Naive thymus-derived CD8-positive, alpha-beta T cell (primary cell): ENCODE results near the gene SUMO3. TPM values are rescaled to one million over a fixed set of nuclear protein-coding genes. Genes with fewer than 3 reads are reported as not detected.

Source experiments
- ATAC-seq, 2 donors: fragments of 150-1000 bp; cut with Tn5 transposase in 1 of 2; sonication (Bioruptor Pico), chemical (Tn5 transposase) in 1 of 2; 1 replicate in 1 of 2; 2 replicates in 1 of 2; pipeline ENCODE4 v1.10.0; 2021; ENCODE audit warnings: mild to moderate bottlenecking in 2 of 2, moderate library complexity in 2 of 2
- POLR2A ChIA-PET: fragments of 350-600 bp; sonication (Branson Sonifier 250); formaldehyde crosslinking; loops from one replicate; lab custom pipeline; 2021; ENCODE audit warnings: antibody characterized with exemption; lab: Charles Lee
- DNase-seq, 10 donors: peaks; one replicate each; pipeline versions ENCODE4 v3.0.0 to v3.0.0-alpha.2; 2020 to 2022
- H3K27ac Mint-ChIP-seq, 10 donors: one replicate each; pipeline ENCODE4 v1.8.0; 2020 to 2022; ENCODE audit warnings: mild to moderate bottlenecking in 10 of 10, mixed read lengths in 10 of 10, moderate library complexity in 4 of 10, inconsistent platforms in 1 of 10
- H3K27me3 Mint-ChIP-seq, 5 donors: one replicate each; pipeline ENCODE4 v1.8.0; 2021 to 2022; ENCODE audit warnings: mixed read lengths in 5 of 5
- H3K36me3 Mint-ChIP-seq, 3 donors: one replicate each; pipeline ENCODE4 v1.8.0; 2020 to 2022; ENCODE audit warnings: mixed read lengths in 3 of 3, mild to moderate bottlenecking in 2 of 3, inconsistent platforms in 1 of 3
- H3K4me1 Mint-ChIP-seq, 4 donors: one replicate each; pipeline ENCODE4 v1.8.0; 2021 to 2022; ENCODE audit warnings: mixed read lengths in 4 of 4
- H3K4me3 Mint-ChIP-seq, 10 donors: one replicate each; pipeline ENCODE4 v1.8.0; 2020 to 2022; ENCODE audit warnings: mild to moderate bottlenecking in 10 of 10, mixed read lengths in 10 of 10, moderate library complexity in 6 of 10, inconsistent platforms in 1 of 10
- H3K9me3 Mint-ChIP-seq, 9 donors: one replicate each; pipeline ENCODE4 v1.8.0; 2020 to 2022; ENCODE audit warnings: mixed read lengths in 9 of 9, mild to moderate bottlenecking in 3 of 9, inconsistent platforms in 1 of 9, moderate library complexity in 1 of 9
- polyA plus RNA-seq, 3 donors: library from polyadenylated mRNA; unstranded; fragments of 300-500 nt; fragmentation: Illumina TruSeq; gene quantifications; one replicate each; pipeline ENCODE4 v1.2.3, GENCODE V29; 2021
- total RNA-seq, 8 experiments: library from RNA in 2 of 8; stranded (reverse) in 2 of 8; gene quantifications; one replicate each; pipeline ENCODE4 v1.2.3 and lab custom pipeline; 2021 to 2026

The SUMO3 gene
- total and polyA plus RNA-seq, 5 experiments from 2014 or later = 50.2 to 94.1 (median 82.8) TPM

DNA sequence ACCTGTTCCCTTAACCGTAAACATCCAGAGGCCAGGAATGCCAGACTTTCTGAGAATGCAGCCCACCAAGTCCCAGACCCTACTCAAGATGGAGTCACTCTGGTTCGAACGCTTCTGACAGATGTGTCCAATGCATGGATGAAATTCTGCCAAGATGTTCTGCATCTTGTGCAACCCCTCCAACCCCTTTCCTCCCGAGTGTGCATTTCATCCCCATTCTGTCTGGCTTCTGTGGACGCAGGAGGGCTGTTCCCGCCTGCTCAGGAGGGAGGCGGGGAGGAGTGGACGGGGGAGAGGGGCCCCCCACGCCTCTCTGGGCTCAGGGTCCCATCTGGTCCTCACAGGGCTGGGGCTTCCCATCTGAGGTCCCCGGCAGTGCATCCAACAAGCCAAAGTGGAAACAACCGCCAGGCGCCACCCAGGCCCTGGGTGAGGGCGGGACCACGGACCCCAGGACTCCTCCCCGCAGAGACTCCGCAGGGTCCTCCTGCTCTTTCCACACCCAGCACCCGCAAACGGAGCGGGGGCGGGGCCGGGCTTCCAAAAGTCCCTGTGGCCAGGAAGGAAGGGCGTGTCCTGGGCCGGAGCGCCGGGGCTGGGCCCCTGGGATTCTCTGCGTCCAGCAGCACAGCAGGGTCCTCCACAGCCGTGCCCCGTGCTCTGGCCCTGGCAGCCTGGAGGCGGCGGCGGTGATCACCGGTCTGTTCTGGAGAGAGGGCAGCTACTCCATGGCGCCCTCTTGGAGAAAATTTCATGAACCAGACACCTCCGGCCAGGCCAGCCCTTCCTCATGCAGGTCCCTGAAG is 27.8 kb upstream of the SUMO3 start:
- H3K36me3 Mint-ChIP-seq = peaks cover 0 to 18% (median 0%) of the 10 kb centered on the region in 3 donors
- H3K27me3 Mint-ChIP-seq = peaks cover 0 to 5% (median 0%) of the 10 kb centered on the region in 5 donors
- H3K27ac Mint-ChIP-seq = peak overlapping the region in 8 of 10 donors; percentile 46 to 91 (median 69)
- peak overlapping the region; percentile 70 to 85 (median 73) for H3K4me3 Mint-ChIP-seq
- peak; percentile 76 to 85 for ATAC-seq
- POLR2A ChIA-PET = interaction anchor here (1.0 to 1.2 kb wide), 3 partner anchors 28 to 87 kb away, joined by 3 to 7 read pairs (median 5); partner anchors contain the start of gene PTTG1IP
- no peaks in the 10 kb centered on the region for H3K9me3 Mint-ChIP-seq
- DNase-seq = peak; percentile 19 to 70 (median 36)
- peaks cover 6 to 18% (median 12%) of the 10 kb centered on the region in 4 donors for H3K4me1 Mint-ChIP-seq

GRCh38 chr21:44844256-44844655 is 26.4 kb upstream of the SUMO3 start:
- peaks cover 0 to 5% (median 2%) of the 10 kb centered on the region in 5 donors for H3K27me3 Mint-ChIP-seq
- no peak for ATAC-seq
- H3K4me3 Mint-ChIP-seq = peak overlapping the region in 6 of 10 donors; percentile 15 to 70 (median 44)
- no peak overlapping the region for H3K27ac Mint-ChIP-seq
- H3K36me3 Mint-ChIP-seq = peaks cover 0 to 5% (median 0%) of the 10 kb centered on the region in 3 donors
- H3K4me1 Mint-ChIP-seq = peaks cover 6 to 18% (median 12%) of the 10 kb centered on the region in 4 donors
- no peak for DNase-seq
- POLR2A ChIA-PET = no interaction called here
- H3K9me3 Mint-ChIP-seq = no peaks in the 10 kb centered on the region

DNA sequence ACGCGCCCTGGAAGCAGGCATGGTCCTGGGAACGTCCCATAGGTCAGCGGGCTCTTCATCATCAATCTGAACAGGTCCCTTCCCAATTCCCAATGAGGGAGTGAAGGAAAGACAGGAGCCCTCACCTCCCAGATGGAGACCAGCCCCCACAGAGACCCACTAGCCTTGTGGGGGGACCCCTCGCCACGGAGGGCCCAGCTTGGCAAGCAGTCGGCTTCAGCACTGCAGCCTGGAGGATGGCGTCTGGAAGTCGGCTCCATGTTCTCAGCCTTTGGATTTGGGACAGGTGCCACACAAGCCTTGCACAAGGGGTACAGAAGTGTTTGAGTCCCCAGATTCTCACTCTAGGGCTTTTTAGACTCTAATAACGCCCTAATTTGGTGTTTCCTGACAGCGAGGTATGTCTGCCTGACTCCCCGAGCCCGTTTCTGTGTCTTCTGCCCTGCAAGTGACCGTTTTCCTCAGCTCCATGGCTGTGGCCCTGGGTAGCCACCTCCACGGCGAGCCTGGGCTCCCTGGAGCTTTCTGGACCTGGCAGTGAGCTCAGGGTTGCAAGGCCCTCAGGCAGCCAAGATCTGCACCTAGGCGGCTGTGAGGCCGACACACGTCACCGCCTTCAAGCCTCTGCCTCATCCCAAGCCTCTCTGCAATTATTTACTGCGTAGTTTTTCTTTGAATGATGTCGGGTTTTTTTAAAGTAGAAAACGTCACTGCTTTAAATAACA is 25.0 kb upstream of the SUMO3 start:
- H3K9me3 Mint-ChIP-seq = no peaks in the 10 kb centered on the region
- no peaks in the 10 kb centered on the region for H3K36me3 Mint-ChIP-seq
- peak overlapping the region in 1 of 10 donors; percentile 25 for H3K4me3 Mint-ChIP-seq
- no peak overlapping the region for H3K27ac Mint-ChIP-seq
- POLR2A ChIA-PET = no interaction called here
- H3K27me3 Mint-ChIP-seq = peaks cover 0 to 5% (median 2%) of the 10 kb centered on the region in 5 donors
- no peak for DNase-seq
- H3K4me1 Mint-ChIP-seq = peaks cover 6 to 18% (median 12%) of the 10 kb centered on the region in 4 donors
- no peak for ATAC-seq

- no peak overlapping the region for H3K4me3 Mint-ChIP-seq
- H3K36me3 Mint-ChIP-seq = no peaks in the 10 kb centered on the region
- H3K9me3 Mint-ChIP-seq = no peaks in the 10 kb centered on the region
- H3K27ac Mint-ChIP-seq = no peak overlapping the region
- no peak for ATAC-seq
- peaks cover 6 to 18% (median 12%) of the 10 kb centered on the region in 4 donors for H3K4me1 Mint-ChIP-seq
- peaks cover 0 to 5% (median 2%) of the 10 kb centered on the region in 5 donors for H3K27me3 Mint-ChIP-seq
- DNase-seq = no peak
- POLR2A ChIA-PET = no interaction called here
Observed at GRCh38 chr21:44842087-44842486, 24.2 kb upstream of the SUMO3 start.

DNA sequence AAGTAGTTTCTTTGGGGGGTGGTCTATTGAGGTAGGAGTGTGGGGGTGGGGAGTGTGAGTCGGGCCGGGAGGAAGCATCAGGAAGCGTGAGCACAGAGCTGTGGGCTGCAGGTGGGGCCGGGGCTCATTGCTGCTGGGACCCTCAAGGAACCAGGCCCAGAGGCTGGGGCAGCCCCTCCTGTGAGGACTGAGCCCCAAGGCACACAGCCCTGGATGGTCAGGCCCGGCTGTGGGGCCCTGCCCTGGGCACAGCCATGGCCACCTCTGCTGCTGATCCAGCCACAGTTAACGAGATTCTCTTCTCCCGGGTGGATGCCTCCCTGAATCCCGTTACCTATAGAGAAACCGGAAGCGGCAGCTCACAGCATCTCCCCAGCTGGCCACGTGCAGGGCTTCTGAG is 22.9 kb upstream of the SUMO3 start:
- peaks cover 0 to 8% (median 3%) of the 10 kb centered on the region in 4 donors for H3K4me1 Mint-ChIP-seq
- H3K4me3 Mint-ChIP-seq = no peak overlapping the region
- no peak for DNase-seq
- peaks cover 0 to 5% (median 2%) of the 10 kb centered on the region in 5 donors for H3K27me3 Mint-ChIP-seq
- ATAC-seq = no peak
- POLR2A ChIA-PET = interaction anchor here (0.8 kb wide), 1 partner anchor 16 kb away, joined by 3 read pairs; no protein-coding TSS in a partner anchor
- no peak overlapping the region for H3K27ac Mint-ChIP-seq
- no peaks in the 10 kb centered on the region for H3K36me3 Mint-ChIP-seq
- no peaks in the 10 kb centered on the region for H3K9me3 Mint-ChIP-seq

DNA sequence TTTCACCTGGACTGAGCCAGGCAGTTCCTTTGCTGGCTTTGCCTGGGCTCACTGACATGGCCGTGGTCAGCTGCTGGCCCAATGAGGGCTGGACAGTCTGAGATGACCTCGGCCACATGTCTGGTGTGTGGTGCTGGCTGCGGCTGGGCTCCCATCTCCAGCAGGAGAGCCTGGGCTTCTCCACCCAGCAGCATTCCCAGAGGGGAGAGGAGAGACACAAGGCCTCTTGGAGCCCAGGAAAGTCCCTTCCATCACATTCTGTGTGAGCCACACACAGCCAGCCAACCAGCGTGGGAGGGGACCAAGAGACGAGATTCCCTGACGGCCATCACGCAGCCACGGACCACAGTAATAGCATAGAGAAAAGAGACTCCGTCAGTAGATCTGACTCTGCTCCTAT is 21.1 kb upstream of the SUMO3 start:
- ATAC-seq (no peak), DNase-seq (no peak)
- Mint-ChIP-seq H3K4me3 (no peak overlapping the region), H3K27ac (peak overlapping the region in 1 of 10 donors; percentile 5), H3K27me3 (peaks cover 0 to 5% (median 0%) of the 10 kb centered on the region in 5 donors), H3K9me3 (no peaks in the 10 kb centered on the region), H3K36me3 (no peaks in the 10 kb centered on the region), H3K4me1 (no peaks in the 10 kb centered on the region)
- POLR2A ChIA-PET = no interaction called here

- ATAC-seq (no peak), DNase-seq (no peak)
- Mint-ChIP-seq H3K36me3 (no peaks in the 10 kb centered on the region), H3K9me3 (no peaks in the 10 kb centered on the region), H3K27ac (no peak overlapping the region), H3K27me3 (peaks cover 0 to 5% (median 0%) of the 10 kb centered on the region in 5 donors), H3K4me1 (no peaks in the 10 kb centered on the region), H3K4me3 (no peak overlapping the region)
- POLR2A ChIA-PET = no interaction called here
Observed at GRCh38 chr21:44838039-44838895, 20.4 kb upstream of the SUMO3 start.

GRCh38 chr21:44837537-44837936 is 19.7 kb upstream of the SUMO3 start:
- no peaks in the 10 kb centered on the region for H3K36me3 Mint-ChIP-seq
- ATAC-seq = no peak
- H3K27me3 Mint-ChIP-seq = peaks cover 0 to 5% (median 0%) of the 10 kb centered on the region in 5 donors

DNA sequence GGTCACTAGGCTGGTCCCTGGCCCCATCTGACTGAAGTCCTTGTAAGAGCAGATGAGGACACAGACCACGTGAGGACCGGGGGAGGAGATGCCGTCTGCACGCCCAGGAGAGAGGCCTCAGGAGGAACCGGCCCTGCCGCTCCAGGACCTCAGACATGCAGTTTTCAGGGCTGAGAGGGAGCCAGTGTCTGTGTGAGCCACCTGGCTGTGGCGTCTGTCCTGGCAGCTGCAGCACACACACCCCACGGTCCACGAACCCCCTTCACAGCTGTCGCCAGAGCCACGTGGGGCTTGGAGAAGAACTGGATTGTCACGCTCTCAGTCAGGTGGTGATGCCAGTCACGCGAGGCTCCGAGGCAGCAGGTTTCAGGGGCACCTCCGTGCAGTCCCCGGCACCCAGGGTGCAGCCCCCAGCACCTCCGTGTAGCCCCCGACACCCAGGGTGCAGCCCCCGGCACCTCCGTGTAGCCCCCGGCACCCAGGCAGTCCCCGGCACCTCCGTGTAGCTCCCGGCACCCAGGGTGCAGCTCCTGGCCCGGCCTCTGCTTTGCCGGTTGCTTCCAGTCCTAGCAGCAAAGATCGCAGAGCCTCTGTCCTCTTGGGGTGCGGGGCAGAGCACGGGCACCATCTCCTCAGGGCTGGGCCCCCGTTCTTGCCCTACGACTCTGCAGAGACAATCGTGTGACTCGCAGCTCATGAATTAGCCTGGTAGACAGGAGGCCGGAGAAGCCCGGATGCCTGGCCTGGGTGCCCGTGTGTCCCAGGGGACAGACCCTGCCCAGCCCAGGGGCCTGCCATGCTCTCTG is 19.0 kb upstream of the SUMO3 start:
- no peak for ATAC-seq

More at GRCh38 chr21:44837537-44837936, 19.7 kb upstream of the SUMO3 start:
- Mint-ChIP-seq H3K4me3 (no peak overlapping the region), H3K4me1 (no peaks in the 10 kb centered on the region), H3K27ac (no peak overlapping the region), H3K9me3 (no peaks in the 10 kb centered on the region)
- DNase-seq = no peak
- POLR2A ChIA-PET = no interaction called here

DNA sequence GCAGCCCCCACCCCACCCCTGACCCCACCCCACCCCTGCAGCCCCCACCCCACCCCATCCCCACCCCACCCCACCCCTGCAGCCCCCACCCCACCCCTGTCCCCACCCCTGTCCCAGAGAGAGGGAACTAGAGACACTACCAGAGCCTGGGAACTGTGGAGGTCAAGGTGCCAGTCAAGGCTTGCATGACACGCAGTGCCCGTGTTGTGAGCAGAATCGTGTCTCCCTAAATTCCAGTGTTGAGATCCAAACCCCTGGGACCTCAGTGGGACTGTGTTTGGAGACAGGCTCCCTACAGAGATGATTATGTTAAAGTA is 18.4 kb upstream of the SUMO3 start:
- H3K9me3 Mint-ChIP-seq = no peaks in the 10 kb centered on the region
- POLR2A ChIA-PET = no interaction called here
- ATAC-seq (no peak), DNase-seq (no peak)
- H3K36me3 Mint-ChIP-seq = no peaks in the 10 kb centered on the region
- no peak overlapping the region for H3K27ac Mint-ChIP-seq
- H3K4me1 Mint-ChIP-seq = peaks cover 2 to 4% (median 2%) of the 10 kb centered on the region in 4 donors
- peaks cover 0 to 2% (median 0%) of the 10 kb centered on the region in 5 donors for H3K27me3 Mint-ChIP-seq
- H3K4me3 Mint-ChIP-seq = no peak overlapping the region

More for the DNA sequence above, 19.0 kb upstream of the SUMO3 start:
- no peaks in the 10 kb centered on the region for H3K4me1 Mint-ChIP-seq
- H3K36me3 Mint-ChIP-seq = no peaks in the 10 kb centered on the region
- H3K27me3 Mint-ChIP-seq = peaks cover 0 to 3% (median 0%) of the 10 kb centered on the region in 5 donors
- POLR2A ChIA-PET = no interaction called here
- H3K4me3 Mint-ChIP-seq = no peak overlapping the region
- H3K9me3 Mint-ChIP-seq = no peaks in the 10 kb centered on the region
- no peak overlapping the region for H3K27ac Mint-ChIP-seq
- DNase-seq = no peak

- Mint-ChIP-seq H3K9me3 (peaks cover 0 to 1% (median 0%) of the 10 kb centered on the region in 9 donors), H3K36me3 (no peaks in the 10 kb centered on the region), H3K4me3 (no peak overlapping the region), H3K27me3 (peaks cover 0 to 2% (median 0%) of the 10 kb centered on the region in 5 donors), H3K27ac (no peak overlapping the region), H3K4me1 (peaks cover 5 to 11% (median 7%) of the 10 kb centered on the region in 4 donors)
- ATAC-seq (no peak), DNase-seq (no peak)
- POLR2A ChIA-PET = no interaction called here
Observed at GRCh38 chr21:44835647-44835973, 17.7 kb upstream of the SUMO3 start.
